Stimulated activated CD4-positive, alpha-beta T cell treated with anti-CD3 and anti-CD28 coated beads, Interleukin-4, amount 100 ng/mL, for 1 hour (primary cell): ENCODE data around the gene PLIN4.

Source experiments
- DNase-seq: peaks from one replicate; pipeline ENCODE4 v3.0.0-alpha.2; 2020

The PLIN4 gene

GRCh38 chr19:4454747-4455718 is 63.3 kb downstream of the PLIN4 start:
- DNase-seq = no peak

GRCh38 chr19:4453232-4454179 is 64.8 kb downstream of the PLIN4 start:
- no peak for DNase-seq

GRCh38 chr19:4452230-4452990 is 65.9 kb downstream of the PLIN4 start:
- DNase-seq = no peak
